T-helper 17 cell (primary cell): Measurements from ENCODE around the gene PCDHGA3. TPM values are rescaled to one million over a fixed set of nuclear protein-coding genes. Genes with fewer than 3 reads are reported as not detected.

Experiments
- total RNA-seq, 4 donors: library from RNA in 2 of 4; stranded (reverse) in 2 of 4; gene quantifications; one replicate each; pipeline ENCODE4 v1.2.3 and lab custom pipeline; 2022 to 2026

The PCDHGA3 gene
- total RNA-seq, 2 donors from 2014 or later, result 0.22 TPM; not detected in 1

Other genes starting within 250 kb of the PCDHGA3 start
- gene PCDHB2, start 249.2 kb upstream of the PCDHGA3 start, total RNA-seq, result under 1 TPM; 0.13 to 0.25 TPM
- not detected for gene PCDHB3, start 243.4 kb upstream of the PCDHGA3 start, total RNA-seq
- gene PCDHB4, start 222.0 kb upstream of the PCDHGA3 start, total RNA-seq, result not detected
- gene PCDHB5, start 208.6 kb upstream of the PCDHGA3 start, total RNA-seq, result under 1 TPM; 0.12 to 0.34 TPM
- gene PCDHB6, start 193.8 kb upstream of the PCDHGA3 start, total RNA-seq, result not detected
- gene PCDHB7, start 171.2 kb upstream of the PCDHGA3 start, total RNA-seq, result not detected
- not detected for gene PCDHB8, start 166.0 kb upstream of the PCDHGA3 start, total RNA-seq
- gene PCDHB16, start 161.4 kb upstream of the PCDHGA3 start, total RNA-seq, result not detected
- 1 to 10 TPM in 1 of 2 donors, not detected in 1; 1.0 TPM for gene PCDHB9, start 156.7 kb upstream of the PCDHGA3 start, total RNA-seq
- not detected for gene PCDHB10, start 151.5 kb upstream of the PCDHGA3 start, total RNA-seq
- gene PCDHB11, start 144.2 kb upstream of the PCDHGA3 start, total RNA-seq, result not detected
- gene PCDHB12, start 135.1 kb upstream of the PCDHGA3 start, total RNA-seq, result not detected
- gene PCDHB13, start 129.9 kb upstream of the PCDHGA3 start, total RNA-seq, result not detected
- gene PCDHB14, start 120.5 kb upstream of the PCDHGA3 start, total RNA-seq, result not detected
- gene PCDHB15, start 98.4 kb upstream of the PCDHGA3 start, total RNA-seq, result under 1 TPM in 1 of 2 donors, not detected in 1; 0.10 TPM
- under 1 TPM; 0.65 to 0.70 TPM for gene SLC25A2, start 39.8 kb upstream of the PCDHGA3 start, total RNA-seq
- 10 to 100 TPM; 74.4 to 90.7 TPM for gene TAF7, start 23.0 kb upstream of the PCDHGA3 start, total RNA-seq
- gene PCDHGA1, start 13.3 kb upstream of the PCDHGA3 start, total RNA-seq, result not detected
- not detected for gene PCDHGA2, start 5.1 kb upstream of the PCDHGA3 start, total RNA-seq
- gene PCDHGB1, start 6.3 kb downstream of the PCDHGA3 start, total RNA-seq, result under 1 TPM in 1 of 2 donors, not detected in 1; 0.13 TPM
- under 1 TPM in 1 of 2 donors, not detected in 1; 0.12 TPM for gene PCDHGA4, start 11.2 kb downstream of the PCDHGA3 start, total RNA-seq
- gene PCDHGB2, start 16.2 kb downstream of the PCDHGA3 start, total RNA-seq, result under 1 TPM; 0.44 to 0.45 TPM
- gene PCDHGA5, start 20.3 kb downstream of the PCDHGA3 start, total RNA-seq, result under 1 TPM in 1 of 2 donors, not detected in 1; 0.16 TPM
- gene PCDHGB3, start 26.4 kb downstream of the PCDHGA3 start, total RNA-seq, result under 1 TPM; 0.13 to 0.32 TPM
- under 1 TPM; 0.10 to 0.40 TPM for gene PCDHGA6, start 30.1 kb downstream of the PCDHGA3 start, total RNA-seq
- under 1 TPM in 1 of 2 donors, not detected in 1; 0.25 TPM for gene PCDHGA7, start 38.9 kb downstream of the PCDHGA3 start, total RNA-seq
- gene PCDHGB4, start 43.9 kb downstream of the PCDHGA3 start, total RNA-seq, result under 1 TPM; 0.08 to 0.10 TPM
- under 1 TPM in 1 of 2 donors, not detected in 1; 0.05 TPM for gene PCDHGA8, start 48.8 kb downstream of the PCDHGA3 start, total RNA-seq
- gene PCDHGB5, start 54.1 kb downstream of the PCDHGA3 start, total RNA-seq, result under 1 TPM; 0.26 to 0.35 TPM
- not detected for gene PCDHGA9, start 58.9 kb downstream of the PCDHGA3 start, total RNA-seq
- under 1 TPM; 0.10 to 0.20 TPM for gene PCDHGB6, start 64.2 kb downstream of the PCDHGA3 start, total RNA-seq
- gene PCDHGA10, start 69.2 kb downstream of the PCDHGA3 start, total RNA-seq, result under 1 TPM; 0.10 to 0.18 TPM
- not detected for gene PCDHGB7, start 73.8 kb downstream of the PCDHGA3 start, total RNA-seq
- gene PCDHGA11, start 77.2 kb downstream of the PCDHGA3 start, total RNA-seq, result not detected
- gene PCDHGA12, start 86.7 kb downstream of the PCDHGA3 start, total RNA-seq, result not detected
- gene PCDHGC3, start 132.1 kb downstream of the PCDHGA3 start, total RNA-seq, result not detected
- not detected for gene PCDHGC4, start 141.2 kb downstream of the PCDHGA3 start, total RNA-seq
- not detected for gene PCDHGC5, start 145.3 kb downstream of the PCDHGA3 start, total RNA-seq